Glomerular endothelial cell (primary cell): ENCODE measurements around the gene SNTG2. TPM values are rescaled to one million over a fixed set of nuclear protein-coding genes. Genes with fewer than 3 reads are reported as not detected.
"Not testable (repeated sequence)": the region's sequence is repeated elsewhere in the genome, so short reads cannot be mapped to it uniquely, and the experiment has no call there.

Experiments
- DNase-seq: peaks from one replicate; pipeline ENCODE4 v3.0.0-alpha.2; 2011; ENCODE audit warnings: low read depth, low spot score; ENCODE audit errors: extremely low read depth
- total RNA-seq: library from RNA; depleted of rRNA; stranded (reverse); fragments of >200 nt; gene quantifications from 2 replicates; pipeline ENCODE4 v1.2.3, GENCODE V29; 2015

SNTG2 gene
- total RNA-seq, 1 donor from 2014 or later, result 1.5 TPM

DNA sequence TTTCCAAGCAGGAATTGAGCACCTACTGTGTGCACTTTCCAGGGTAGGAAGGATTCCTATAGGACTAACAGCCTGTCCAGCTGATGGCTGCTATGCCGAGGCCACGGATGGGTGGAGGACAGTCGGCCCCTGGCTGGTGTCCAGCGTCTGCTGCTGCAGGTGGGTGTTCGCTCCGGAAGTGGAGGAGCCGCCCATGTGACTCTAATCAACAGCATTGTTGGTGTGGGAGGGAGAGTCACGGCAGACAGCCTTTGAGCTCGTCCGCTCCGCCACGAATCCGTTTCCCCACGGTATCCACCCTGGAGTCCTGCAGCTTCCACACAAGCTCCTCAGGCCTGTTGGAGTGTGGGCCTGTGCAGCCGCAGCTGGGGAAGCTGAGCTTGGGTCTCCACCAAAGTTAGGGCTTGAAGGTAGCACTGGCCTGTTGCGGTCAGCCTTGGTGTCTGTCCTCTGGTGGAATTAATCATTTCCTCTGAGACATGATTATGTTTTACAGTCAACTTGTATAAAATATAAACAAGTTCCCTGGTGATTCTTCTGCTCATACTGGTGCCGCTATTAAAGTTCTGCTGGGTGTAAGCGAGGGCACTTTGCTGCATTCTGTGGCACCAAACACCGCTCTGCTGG lies 276.7 kb downstream of the SNTG2 start:
- DNase-seq, result no peak

DNA sequence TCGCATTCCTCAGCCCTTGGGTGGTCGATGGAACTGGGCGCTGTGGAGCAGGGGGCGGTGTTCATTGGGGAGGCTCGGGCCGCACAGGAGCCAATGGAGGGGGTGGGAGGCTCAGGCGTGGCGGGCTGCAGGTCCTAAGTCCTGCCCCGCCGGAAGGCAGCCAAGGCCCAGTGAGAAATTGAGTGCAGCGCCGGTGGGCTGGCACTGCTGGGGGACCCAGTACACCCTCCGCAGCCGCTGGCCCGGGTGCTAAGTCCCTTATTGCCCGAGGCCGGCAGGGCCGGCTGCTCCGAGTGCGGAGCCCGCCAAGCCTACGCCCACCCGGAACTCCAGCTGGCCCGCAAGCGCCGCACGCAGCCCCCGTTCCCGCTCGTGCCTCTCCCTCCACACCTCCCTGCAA lies 278.9 kb downstream of the SNTG2 start:
- DNase-seq, result not testable (repeated sequence)

DNA sequence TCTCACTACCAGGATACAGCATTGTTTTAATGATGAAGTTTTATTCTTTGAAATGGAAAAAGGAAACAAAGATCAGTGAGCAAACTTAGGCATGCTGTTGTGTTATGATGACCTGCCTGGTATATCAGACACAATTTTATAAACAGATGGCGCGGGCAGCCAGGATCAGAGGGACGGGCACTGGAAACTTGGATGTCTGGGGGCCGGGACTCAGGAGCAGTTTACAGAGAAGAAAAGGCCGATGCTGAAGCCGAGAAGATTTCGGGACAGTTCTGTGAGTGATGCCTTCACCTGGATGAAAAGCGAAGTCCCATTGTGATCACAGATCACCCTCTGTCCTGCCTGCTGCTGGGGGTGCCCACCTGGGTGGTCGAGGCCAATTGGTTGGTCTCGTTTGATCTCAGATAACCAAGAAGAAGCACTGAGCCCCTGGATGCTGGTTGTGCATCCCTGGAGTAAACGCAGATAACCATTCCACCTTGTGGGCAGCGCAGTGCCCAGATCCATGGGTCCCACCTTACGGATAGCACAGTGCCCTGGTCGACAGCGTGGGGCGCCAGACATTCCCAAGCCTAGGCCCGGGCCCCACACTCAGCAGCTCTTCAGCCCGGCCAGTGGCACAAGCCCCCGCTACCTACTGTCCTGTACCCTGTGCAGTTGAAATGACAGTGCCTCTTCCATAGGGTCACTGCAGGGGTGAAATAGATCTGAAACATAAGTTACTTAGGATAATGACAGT lies 279.7 kb downstream of the SNTG2 start:
- no peak for DNase-seq

DNA sequence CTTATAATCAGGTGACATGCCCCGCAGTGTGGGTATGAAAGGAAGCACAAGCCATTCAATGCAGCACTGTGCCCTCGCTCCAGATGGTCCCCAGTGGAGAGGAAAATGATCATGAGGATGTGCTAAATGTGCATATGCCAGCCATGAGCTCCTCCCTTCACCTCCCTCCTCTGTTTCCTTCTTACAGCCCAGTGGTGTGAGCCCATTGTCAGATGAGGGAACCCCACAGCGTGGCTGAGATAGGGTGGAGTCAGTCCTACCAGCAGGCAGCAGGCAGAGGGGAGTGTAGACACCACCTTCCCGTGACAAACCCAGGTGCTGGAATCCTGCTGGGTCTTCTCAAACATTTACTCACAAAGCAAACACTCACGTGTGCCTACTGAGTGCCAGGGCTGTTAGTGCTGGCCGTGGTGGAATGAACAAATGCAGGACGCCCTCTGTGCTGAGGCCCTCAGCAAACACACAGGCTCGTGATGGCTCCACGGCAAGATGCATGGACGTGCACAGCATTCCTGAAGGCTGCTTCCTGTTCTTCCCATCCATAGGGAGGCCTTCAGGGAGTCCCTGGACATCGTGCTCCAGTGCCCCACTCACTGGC lies 280.9 kb downstream of the SNTG2 start:
- DNase-seq, result no peak

DNA sequence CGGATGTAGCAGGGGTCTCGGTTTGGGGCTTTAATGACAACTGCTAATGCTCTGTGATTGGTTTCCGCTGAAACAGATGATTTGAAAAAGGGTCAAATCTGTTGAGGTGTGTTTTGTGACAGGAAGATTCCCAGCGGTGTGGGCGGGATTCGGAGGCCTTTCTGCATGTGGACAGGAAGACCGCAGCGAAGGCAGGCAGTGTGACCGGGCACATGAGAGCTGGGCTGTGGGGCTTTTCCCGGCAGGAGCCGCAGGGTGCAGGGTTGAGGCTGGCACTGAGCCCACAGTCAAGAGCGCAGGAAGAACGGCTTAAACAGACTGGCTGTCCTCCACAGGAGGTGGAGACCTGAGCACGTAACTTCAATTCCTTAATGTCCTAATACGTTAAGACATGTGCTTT lies 282.6 kb downstream of the SNTG2 start:
- no peak for DNase-seq

DNA sequence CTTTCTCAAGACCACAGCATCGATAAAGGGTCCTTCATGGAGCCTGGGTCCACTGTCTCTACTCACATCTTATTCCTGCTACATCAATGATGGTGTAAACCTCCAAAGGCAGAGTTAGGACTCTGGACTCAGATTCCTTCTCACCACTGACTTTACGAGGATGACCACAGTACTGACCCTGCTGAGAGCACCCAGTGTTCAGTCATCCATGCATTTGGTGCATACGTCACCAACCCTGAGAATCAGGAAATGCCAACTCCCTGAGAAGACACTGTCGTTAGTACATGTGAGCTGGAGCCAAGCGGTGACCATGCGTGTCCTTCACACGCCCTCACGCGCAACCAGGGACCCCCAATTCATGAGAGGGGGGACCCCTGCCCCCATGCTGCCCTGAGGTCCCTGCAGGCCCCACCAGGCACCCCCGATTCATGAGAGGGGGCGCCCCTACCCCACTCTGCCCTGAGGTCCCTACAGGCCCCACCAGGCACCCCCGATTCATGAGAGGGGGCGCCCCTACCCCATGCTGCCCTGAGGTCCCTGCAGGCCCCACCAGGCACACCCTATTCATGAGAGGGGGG lies 284.2 kb downstream of the SNTG2 start:
- DNase-seq, result no peak

DNA sequence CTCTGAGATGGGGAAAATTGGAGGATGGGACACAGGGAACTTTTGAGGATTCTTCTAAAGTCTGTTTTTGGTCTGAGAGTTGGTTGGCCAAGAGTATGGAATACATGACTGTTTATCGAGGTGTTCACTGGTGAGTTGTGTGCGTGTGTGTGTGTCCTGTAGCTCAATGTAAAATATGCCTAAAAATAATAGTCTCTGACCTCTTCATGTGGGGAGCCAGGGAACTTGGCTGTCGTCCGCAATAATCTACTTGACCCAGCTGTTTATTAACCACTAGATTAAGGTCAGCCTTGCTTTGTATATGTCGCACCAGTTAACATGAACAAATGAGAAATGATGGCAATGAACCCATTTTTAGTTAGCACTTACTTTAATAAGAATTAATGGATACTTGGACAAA lies 285.2 kb downstream of the SNTG2 start:
- no peak for DNase-seq

DNA sequence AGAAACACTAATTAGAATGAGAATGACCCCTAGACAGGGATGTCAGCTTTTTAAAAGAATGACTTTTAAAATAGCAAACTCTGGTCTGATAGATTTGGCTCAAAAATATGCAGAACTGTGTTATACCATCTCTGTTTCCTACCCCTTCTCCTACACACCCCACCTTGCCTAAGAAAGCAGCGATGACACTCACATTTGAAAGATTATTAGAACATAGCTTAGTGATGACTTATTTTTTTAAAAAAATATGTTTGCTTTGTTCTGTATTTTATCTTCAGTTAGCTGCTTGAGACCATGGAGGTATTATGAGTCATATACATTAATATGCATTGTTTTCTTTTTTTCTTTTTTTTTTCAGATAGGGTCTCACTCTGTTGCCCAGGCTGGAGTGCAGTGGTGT lies 286.0 kb downstream of the SNTG2 start:
- no peak for DNase-seq

DNA sequence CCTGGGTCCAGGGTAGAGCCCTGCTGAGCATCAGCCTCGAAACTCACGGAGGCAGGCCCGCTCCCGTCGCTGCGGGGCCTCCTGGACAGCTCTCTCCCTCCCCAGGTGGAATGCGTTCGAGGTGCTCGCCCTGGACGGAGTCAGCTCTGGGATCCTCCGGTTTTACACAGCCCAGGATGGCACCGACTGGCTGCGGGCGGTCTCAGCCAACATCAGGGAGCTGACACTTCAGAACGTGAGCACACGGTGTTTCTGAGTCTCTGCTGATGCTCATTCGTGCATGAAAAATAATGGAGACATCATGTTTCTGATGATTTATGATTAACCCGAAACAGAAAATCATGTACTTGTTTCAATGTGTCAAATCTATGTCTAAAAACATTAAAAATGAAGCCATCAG lies 287.1 kb downstream of the SNTG2 start:
- DNase-seq, result no peak

DNA sequence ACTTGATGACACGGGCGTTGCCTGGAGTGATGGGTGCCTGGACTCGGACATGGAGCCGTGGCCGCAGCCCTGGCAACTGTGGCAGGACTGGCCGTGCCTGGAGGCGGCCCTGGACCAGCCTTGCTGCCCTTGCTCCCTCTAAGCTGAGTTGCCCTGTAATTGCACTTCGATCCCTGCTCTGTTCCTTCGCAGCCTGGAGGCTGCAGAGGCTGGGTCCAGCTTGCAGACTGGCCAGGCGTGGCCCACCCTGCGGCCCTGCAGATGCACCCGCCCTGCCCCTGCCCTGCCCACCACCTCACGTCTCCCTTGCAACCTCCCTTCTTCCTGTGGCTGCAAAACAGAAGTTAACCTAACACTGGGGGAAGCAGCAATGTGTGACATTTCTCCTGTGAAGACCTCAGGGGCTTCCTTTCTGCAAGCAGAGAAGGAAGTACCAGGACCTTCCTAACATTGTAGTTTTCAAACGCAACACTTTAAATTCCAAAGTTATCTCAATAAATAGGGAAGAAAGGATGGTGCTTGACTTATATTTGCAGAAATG lies 288.0 kb downstream of the SNTG2 start:
- no peak for DNase-seq

DNA sequence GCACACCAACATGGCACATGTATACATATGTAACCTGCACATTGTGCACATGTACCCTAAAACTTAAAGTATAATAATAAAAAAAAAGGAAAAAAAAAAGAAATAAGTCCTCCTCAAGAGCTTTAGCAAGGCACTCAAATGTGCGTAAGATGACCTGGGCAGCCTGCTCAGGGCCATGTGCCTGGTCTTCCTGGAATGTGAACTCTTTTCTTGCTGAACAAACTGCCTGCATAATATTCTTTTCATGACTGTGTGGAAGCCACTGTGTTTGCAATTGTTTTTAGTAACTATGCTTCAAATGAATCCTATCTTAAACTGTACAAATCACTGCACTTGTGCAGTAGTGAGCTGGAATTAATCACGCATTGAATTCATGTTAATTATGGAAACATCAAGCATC lies 294.5 kb downstream of the SNTG2 start:
- no peak for DNase-seq

DNA sequence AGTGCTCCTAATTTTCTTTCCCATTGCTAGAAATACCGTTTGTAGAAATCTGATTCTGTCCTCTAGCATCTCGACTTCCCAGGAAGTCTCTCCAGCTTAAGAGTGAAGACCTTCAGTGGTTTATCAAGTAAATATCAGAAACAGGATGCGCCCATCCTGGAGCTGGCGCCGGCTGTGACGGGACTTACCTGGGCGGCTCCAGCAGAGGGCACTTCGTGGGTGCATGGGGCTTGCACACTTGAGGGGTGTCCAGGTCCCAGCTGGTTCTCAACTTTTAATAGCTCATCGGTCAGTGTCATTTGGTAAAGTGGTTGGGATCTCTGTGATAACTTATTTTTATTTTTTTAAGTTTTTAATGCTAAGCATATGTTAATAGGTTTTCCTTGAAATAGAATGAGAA lies 295.6 kb downstream of the SNTG2 start:
- DNase-seq, result no peak

DNA sequence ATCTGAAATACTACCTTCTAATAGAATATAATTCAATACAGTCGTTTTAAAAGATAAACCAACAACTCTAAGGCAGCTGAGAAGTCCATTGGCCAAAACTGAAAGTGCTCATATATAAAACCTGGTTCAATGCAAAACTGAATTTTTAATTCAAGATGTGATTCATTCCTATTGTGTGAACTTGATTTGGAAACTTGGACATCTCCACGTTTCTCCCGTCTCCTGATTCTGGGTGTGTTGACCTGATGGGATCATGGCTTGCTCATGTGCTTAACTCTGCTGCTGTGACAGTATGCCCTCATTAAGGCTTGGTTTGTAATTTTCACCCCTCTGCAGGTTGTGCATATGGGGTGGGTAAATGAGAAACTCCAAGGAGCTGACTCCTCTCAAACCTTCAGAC lies 296.3 kb downstream of the SNTG2 start:
- no peak for DNase-seq

DNA sequence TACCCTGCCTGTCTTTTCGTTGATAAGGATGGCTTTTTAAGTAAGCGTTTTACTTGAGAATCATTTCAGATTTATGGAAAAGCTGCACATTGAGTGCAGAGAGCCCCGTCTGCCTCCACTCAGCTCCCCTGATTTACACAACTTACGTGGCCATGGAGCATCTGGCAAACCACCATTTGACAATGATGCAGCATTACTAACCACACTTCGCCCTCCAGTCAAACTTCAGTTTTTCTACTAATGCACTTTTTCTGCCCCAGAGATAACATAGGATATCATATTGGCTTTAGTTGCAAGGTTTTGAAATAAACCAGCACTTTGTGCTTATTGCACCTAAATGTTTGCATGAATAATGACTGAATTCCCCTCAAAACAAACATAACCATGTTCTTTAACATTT lies 297.5 kb downstream of the SNTG2 start:
- no peak for DNase-seq

DNA sequence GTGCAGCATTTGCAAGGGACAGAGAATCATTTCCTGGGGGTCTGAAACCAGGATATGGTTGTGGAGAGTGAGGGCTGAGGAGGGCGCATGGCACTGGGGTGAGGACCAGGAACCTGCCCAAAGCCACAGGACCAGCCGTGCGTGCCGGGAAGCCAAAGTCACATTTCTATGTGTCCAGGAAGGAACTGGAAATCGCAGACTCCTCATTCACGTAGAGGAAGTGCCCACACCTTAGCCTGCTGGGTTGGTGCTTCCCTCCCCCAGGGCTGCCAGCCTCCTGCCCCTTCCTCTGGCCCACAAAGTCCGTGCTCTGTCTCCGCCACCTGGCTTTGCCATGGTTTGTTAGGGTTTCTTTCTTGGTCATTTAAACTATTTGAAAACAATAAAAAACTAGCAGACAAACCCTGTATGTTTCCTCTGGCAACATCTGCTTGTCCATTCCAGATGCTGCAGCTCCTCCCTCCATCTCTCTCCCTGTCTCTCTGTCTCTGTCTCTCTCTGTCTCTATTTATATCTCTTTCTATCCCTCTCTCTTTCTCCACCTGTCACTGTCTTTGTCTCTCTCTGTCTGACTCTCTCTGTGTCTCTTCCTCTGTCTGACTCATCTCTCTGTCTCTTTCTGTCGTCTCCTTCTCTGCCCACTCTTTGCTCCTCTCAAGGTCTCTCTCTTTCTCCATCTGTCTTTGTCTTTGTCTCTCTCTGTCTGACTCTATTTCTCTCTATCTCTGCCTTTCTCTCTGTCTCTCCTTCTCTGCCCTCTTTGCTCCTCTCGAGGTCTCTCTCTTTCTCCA lies 299.4 kb downstream of the SNTG2 start:
- no peak for DNase-seq

DNA sequence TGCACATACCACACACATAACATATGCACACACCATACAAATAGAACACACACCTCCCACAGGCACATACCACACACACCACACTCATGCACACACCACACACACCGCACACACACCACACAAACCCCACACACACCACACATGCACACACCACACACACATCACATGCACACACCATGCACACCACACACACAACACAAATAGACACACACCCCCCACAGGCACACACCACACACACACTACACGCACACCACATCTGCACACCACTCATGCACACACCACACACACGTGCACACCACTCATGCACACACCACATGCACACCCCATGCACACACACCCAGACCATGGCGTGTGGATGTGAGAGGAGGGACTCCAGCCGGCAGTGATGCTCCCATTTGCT lies 300.9 kb downstream of the SNTG2 start:
- DNase-seq, result no peak

DNA sequence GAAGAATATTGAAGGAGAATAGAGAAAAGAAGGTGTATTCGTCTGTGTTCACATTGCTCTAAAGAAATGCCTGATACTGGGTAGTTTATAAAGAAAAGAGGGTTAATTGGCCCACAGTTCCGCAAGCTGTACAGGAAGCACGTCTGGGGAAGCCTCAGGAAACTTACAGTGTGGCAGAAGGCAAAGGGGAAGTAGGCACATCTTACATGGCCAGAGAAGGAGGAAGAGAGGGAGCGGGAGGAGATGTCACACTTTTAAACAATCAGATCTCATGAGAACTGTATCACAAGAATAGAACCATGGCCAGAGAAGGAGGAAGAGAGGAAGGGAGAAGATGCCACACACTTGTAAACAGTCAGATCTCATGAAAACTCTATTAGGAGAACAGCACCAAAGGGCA lies 303.0 kb downstream of the SNTG2 start:
- DNase-seq, result no peak

DNA sequence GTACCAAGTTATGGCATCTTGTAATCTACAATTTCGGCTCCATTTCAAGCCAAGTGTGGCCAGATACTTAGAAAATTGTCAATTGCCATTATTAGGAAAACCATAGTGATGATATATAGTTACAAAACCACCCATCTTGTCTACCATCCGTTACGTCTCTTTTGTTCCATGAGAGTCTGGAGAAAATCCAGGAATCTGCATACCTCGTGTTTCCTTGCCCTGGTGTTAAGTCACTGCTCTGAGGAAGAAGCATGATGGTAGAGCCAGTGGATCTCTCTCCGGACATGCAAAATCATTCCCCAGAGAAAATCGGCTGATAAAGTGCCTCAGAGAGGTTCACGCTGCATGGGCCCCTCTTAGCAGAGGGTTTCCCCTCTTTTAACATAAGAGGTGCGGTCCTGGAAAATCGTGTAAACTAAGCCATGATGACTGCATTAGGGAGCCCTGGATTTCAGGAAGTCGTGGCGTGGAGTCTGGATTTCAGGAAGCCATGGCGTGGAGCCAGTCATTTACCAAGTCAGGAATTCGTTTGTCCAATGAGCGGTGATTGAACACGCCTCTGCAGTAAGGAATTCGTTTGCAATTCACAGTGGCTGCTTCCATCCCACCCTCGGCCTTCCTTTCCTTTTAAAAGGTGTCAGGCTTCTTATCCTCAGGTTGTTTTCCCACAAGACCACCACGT lies 304.2 kb downstream of the SNTG2 start:
- no peak for DNase-seq

DNA sequence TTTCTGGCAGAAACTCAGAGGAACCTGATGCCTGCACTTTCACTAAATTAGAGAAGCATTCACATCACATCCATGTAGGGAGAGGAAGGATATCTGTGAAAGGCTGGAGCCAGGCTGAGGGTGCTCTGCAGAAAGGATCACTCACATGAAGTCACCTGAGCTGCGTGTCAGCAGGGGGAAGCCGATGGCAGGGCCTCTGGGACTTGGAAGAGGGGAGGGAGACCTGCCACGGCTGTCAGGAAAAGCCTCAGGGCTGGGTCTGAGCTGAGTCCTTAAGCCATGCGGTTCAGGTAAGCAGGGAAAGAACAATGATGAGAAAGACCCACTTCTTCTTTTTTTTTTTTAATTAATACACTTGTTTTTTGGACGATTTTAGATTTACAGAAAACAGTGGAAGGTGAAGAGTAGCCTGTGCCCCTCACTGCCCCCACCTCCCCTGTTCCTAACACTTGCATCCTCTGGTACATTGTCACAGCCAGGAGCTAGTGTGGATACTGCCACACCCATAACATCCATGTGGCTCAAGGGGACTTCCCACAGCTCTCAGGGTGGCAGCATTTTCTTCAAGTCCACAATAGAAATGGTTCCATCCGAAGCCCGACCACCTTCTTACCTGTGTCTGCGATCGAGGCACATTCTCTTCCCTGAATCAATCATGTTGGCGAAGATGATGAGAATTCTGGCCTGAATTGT lies 306.1 kb downstream of the SNTG2 start:
- DNase-seq, result no peak

DNA sequence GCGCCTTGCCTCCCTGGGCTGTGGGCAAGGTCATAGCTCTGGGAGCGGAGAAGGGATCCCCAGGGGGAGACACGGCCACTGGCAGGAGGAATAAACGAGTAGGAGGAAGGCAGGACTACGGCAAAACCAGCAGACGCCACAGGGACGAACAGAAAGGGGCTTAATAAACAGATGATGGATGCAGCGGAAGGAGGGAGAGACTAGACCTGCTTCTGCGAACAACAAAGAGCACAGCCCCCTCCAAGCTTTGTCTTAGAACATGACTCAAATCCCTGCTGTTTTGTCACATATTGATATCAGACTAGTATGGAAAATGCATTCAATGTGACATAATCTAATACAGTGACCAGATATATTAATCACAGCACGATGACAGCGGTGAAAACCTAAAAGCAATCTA lies 306.7 kb downstream of the SNTG2 start:
- no peak for DNase-seq
